ENCODE results near the gene SUN5.
"Not testable (repeated sequence)": the region's sequence is repeated elsewhere in the genome, so short reads cannot be mapped to it uniquely, and the experiment has no call there.

SUN5 gene

DNA sequence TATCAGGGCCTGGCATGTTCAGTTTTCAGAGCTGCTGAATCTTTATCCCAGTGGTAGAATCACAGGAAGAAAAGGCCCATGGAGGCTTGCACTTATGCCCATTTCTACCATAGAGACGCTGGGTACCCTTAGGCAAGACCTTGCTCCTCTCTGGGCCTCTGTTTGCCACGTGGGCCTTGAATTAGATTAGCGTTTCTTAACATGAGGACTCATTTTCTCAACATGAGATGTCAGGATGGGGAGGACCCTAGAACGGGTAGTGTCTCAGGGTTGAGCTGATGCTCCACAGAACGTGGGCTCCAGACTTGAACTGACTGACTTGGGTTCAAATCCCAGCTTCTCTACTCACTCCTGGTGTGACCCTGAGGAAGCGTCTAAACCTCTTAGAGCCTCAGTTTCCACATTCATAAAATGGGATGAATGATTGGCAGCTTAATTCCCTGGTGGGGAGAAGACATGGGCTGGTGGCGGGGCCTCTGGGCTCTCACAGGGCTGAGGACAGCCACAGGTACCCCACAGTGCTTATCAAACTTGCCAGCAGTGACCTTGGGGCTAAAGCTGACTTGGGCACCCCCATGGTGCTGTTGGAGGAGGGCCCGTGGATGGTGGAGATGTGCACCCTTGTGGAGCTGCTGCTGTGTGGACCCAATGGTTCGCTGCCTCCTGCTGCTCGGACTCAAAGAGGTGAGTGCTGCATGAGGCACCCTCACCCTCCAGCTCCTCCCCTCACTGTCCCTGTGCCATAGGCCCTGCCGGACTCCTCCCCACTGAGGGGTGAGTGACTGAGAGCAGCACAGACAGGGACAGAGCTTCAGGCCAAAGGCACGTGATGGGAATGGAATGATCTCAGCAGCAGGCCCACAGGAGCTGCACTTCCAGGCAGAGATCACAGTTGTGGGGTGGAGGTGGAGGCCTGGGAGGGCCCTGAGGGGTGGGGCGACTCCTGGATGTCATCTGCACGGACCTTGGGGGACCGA lies 28.2 kb downstream of the SUN5 start:
- DNase-seq: no peak

DNA sequence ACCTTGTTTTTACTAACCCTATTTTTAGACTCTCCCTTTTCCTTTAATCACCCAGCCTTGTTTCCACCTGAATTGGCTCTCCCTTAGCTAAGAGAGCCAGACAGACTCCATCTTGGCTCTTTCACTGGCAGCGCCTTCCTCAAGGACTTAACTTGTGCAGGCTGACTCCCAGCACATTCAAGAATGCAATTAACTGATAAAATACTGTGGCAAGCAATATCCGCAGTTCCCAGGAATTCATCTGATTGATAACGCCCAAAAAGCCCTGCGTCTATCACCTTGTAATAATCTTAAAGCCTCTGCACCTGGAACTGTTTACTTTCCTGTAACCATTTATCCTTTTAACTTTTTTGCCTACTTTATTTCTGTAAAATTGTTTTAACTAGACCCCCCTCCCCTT lies 29.1 kb downstream of the SUN5 start:
- not testable (repeated sequence) for DNase-seq

DNA sequence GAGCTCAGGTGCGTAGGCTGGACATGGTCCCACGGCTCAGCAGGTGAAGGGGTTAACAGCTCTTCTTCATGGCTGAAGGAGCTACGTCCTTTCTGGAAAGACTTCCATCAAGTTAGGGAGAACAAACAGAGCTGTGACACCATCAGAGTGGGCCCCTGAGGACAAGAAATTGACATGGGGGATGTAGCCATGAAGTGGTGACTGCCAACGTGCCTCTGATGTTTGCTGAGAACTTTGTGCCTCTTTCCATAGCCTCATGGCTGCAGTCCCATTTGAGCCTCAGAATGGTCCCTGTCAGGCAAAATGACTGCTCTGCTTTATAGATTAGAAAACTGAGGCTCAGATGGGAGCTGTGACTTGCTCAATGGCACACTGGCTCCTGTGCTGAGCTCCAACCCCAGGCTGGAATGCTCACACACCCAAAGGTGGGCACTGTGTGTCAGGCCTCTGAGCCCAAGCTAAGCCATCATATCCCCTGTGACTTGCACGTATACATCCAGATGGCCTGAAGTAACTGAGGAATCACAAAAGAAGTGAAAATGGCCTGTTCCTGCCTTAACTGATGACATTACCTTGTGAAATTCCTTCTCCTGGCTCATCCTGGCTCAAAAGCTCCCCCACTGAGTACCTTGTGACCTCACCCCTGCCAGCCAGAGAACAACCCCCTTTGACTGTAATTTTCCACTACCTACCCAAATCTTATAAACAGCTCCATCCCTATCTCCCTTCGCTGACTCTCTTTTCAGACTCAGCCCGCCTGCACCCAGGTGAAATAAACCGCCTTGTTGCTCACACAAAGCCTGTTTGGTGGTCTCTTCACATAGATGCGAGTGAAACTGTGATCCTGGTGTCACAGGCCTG lies 29.8 kb downstream of the SUN5 start:
- not testable (repeated sequence) for DNase-seq

DNA sequence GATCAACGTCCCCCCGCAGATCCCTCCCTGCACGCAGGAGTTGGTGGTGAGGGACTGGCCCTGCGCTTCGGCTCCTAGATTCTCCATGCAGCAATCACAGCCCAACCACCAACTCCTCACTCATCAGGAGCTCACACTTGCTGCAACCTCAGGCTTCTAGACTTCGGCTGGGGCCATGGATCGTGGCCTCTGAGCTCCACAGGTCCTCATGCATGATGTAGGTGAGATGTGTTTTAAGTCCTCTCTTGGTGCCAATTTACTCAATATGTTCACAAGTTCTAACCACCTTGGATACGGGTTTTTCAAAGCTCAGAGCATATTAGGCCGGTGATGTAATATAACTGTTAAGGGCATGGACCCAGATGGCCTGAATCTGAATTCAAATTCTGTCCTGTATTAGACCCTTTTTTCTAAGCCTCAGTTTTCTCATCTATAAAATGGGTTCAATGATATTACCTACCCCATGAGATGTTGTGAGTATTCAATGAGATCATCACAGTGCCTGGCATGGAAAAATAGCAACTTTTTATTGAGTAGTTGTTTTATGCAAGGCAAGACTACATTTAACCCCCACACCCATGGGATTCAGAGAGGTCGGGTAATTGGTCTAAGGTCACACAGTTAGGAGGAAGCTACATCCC lies 31.0 kb downstream of the SUN5 start:
- DNase-seq: no peak

DNA sequence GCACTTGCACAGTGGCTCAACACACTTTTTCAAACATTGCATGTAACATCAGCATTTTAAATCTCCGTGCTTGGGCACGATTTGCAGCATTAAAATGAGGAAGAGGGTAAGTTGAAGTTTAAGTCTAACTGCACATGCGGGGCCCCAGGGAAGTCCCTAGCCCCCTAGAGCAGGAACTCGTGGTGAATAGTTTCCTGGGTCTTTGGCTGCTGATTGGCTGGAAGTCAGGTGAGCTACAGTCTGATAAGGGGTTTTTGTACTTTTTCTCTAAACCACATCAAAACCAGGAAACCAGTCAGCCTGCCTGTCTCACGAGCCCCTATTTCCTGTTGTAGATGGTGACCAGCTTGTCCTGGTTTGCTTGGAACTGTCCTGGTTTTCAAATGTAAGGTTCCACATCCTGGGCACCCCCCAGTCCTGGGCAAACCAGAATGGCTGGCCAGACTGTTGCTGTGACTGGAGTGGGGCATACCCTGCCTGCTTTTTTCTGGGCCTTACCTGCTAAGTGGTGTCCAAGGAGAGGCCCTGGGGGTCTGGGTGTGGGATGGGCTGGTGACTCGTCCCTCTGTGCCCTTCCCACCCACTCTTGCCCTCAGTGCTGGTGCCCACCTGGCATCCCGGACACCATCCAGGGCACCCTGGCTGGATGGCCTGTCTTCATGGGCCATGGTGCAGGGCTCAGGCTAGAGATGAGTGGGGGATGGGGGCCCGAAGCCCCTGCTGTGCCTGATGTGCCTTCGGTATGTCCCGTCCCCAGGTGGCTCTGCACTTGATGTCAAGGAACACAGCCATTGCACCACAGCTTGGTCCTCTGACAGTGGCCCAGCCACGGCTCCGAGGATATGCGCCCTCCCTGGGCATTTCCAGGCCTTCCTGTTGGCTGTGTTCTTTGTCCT lies 31.8 kb downstream of the SUN5 start:
- peak; percentile 36 for DNase-seq

DNA sequence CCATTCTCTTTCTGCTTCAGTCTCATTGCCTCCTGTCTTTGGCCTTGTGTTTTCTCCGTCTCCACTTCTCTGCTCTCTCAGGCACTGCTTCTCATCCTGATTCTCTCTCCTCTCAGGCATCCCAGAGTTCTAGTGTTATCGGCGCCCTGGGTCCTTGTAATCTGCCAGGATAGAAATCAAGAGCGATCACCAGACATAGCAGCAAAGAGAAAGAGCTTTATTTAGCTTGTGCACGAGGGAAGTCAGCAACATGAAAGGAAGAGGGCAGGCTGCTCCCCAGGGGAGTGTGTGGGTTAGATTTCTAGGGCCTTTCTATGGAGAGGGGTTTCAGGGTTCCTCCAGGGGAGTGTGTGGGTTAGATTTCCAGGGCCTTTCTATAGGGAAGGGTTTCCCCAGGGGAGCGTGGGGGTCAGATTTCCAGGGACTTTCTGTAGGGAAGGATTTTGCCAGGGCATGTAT lies 32.5 kb downstream of the SUN5 start:
- DNase-seq: no peak

DNA sequence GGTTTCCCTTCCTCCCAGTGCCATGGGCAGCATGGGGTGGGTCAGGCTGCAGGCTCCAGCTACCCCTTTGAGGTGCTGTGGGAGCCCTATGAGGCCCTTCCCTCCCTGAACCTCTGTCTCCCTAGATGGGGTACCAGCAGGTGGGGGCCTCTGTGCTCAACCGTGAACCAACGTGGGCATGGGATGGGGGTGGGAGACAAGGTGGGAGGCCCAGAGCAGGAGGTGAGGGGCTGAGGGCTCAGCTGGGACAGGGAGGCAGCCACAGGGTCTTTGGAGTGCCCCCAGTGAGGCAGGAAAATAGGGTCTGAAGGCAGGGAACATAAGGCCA lies 33.3 kb downstream of the SUN5 start:
- DNase-seq: no peak

DNA sequence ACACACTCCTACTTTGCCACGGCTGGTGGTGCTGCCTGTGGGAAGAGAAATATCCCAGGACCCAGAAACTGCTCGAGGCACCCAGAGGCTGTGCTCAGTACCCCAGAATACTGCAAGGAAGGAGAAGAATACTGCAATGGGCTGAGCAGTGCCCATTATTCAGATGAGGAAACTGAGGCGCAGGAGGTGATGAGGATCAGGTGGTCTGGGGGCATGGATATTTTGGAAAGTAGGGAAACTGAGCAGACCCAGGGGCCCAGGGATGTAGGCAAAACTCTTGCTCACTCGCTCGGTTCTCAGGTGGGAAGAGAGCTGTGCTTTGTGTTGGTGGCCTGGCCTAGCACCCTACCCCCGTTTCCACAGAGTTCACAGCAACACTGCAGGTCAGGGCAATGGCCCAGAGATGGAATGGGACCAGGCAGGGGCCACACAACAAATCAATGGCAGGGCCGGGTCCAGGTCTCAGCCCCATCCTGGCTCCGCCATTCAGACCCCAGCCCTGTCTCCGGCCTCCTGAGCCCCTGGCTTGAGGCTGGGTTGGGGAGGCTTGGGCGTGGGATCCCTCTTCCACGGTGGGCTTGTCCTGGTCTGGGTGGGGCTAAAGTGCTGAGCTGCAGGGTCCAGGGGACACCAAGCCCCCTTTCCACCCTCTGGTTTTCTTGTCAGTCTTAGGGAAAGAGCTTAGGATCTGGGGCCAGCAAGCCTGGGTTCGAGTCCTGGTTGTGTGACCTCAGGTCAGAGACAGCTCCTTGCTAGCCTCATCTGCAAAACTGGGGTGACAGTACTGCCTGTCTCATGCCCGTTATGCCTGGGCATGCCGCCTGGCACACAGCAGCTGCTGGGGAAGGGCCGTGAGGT lies 33.9 kb downstream of the SUN5 start:
- no peak for DNase-seq

DNA sequence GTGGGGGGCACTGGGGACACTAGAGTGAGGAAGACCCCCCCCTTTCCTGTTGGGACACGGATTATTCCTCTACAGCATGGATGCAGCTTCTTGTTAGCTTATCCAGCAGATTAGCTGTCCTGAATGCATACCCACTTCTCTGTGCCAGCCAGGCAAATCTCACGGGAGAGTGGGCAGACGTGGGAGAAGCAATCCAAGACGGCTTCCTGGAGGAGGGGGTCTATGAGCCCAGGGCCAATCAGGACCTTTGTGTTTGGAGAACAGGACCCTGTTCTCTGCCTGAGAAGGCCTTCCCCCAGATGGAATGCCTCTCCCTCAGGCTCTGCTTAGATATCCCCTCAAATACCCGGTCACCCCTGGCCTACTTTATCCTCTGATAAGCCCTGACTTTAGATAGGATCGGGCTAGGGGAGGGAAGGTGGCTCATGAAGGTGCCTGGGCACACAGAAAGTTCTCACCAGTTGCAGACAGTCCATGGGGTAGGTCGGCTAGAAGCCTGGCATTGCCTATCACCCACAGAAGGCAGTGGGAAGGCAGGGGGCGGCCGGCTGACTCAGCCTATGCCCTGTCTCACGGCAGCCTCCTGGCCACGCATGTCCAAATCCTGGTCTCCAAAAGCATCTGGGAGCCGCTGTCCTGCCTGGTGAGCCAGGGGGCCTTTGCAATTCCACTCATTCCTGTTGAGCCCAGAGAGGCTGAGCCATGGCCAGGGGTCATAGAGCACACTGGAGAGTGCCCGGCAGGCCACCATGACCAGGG lies 34.7 kb downstream of the SUN5 start:
- no peak for DNase-seq

DNA sequence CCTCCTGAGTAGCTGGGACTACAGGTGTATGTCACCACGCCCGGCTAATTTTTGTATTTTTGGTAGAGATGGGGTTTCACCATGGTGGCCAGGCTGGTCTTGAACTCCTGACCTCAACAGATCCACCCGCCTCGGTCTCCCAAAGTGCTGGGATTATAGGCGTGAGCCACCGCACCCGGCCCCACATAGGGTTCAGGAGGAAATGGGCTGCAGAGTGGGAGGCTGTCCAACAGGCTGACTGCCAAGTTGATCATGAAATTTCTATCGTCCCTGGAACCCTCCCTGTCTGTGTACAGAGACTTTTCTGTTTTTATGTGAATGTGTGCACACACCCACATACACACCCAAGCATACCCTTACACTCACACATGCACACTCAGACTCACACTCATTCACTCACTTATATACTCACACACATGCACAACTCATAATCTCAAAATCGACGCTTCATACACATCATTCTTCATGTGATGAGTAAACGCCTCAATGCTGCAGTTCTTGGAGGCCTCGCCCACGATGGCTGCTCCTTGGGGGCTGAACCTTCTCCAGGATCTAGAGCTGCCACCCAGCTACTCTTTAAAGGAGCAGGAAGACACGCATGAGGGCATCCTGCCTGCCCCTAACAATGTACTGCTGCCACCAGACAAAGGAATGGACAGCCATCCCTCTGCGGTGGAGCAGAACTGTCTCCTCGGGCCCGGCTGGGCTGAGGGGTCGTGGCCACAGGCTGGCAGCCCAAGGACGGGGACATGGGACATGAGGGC lies 35.6 kb downstream of the SUN5 start:
- DNase-seq: no peak

DNA sequence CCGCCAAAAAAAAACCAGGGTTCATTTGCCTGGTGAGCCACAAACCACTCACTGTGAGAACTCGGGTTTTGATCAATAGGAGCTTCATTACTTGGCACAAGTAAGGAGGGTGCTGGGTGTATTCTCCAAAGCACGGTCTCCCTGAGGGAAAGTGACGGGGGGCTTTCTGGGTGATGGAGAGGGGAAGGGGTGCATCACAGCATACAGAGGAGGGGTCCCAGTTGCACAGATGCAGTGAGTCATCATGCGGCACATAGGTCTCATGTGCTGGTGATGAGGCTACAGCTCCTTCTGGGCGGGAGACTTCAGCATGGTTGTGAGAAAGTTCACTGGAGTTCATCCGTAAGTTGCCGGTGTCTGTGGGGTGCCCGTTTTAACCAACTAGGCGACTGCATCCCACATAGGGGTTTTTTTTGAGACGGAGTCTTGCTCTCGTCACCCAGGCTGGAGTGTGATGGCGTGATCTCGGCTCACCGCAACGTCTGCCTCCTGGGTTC lies 36.2 kb downstream of the SUN5 start:
- DNase-seq: no peak

DNA sequence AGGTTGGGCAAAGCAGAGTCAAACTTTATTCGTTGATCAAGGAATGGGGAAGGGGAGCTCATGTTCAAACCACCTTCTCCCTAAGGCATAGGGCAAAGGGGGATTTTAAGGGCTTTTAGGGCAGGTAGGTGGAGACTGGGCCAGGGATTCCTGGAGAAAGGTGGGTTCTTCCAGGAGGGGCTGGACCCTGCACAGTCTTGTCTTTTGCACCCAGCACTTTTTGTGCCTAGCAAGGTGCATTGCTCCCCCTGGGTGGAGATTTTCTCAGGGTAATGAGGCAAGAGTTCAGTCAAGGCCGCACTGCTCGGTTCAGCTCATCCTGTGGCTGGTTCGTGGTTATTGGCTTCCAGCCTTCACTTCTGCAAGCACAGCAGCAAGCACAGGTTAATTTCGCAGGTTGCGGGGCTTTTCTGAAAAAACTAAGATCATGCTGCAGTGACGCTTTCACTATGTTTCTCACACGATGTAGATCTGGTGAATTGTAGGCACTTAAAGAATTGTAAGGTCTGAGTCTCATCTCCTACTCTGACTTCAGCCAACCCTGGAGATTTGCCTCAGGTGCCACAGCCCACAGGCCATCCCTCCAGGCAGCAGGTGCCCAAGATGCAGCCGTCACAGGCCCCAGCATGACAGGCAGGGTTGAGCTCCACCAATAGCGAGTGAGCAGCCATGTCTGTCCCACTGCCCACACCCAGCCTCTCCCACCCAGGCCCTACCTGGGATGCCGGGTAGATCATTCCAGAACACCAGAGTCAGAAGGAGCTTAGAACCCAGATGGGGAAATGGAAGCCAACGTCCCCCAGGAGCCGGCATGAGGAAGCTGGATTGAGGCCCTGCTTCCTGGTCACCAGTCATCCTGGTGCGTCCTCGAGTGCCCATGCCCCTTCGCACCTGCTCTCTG lies 37.1 kb downstream of the SUN5 start:
- no peak for DNase-seq

DNA sequence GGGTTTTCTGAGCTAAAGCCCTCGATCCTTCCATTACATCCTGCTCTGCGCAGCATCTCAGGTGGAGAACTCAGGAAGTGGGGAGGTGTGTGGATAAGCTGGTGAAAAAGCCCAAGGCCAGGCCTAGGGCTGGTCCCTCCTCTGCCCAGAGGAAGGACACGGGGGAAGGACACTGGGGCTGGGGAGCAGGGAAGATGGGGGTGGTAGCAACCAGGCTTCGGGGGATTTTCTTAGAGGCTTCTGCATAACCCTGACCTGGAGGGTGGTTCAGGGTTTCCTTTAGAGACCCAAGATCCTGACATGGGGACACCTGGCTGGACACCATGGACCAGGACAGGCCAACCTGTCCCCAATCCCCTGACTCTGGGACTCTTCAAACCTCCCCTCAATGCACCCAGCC lies 37.9 kb downstream of the SUN5 start:
- DNase-seq: no peak

DNA sequence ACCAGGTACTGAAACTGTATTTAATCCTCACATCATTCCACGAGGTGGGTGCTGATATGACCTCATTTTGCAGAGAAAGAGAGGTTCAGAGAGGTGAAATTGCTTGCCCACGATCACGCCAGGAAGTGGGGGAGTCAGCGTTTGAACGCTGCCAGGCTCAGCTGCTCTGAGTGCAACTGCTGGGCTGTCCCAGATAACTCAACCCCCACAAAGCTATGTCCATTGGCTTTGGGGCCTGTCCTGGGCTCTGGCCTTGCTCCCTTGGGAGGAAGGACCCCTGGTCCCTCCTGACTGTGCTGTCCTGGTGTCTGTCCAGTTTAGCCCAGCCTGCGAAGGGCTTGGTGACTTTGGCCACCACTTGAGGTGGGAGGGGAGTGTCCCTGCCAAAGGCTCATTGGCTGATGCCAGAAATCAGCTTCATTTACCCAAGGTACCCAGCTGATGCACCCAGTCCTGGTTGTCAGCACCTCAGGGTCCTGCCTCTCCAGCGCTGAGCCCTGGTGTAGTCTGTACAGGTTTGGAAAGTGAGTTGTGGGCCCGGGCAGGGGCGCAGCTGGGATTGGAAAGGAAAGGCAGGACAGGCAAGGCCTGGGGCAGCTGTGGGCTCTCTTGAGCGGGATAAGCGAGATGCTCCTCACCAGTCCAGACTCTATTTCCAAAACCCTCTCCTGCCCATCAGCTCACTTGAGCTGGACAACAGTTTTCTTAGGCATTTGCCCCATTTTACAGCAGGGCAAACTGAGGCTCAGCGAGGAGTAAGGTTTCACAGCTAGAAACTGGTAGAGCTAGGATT lies 38.5 kb downstream of the SUN5 start:
- DNase-seq: no peak

DNA sequence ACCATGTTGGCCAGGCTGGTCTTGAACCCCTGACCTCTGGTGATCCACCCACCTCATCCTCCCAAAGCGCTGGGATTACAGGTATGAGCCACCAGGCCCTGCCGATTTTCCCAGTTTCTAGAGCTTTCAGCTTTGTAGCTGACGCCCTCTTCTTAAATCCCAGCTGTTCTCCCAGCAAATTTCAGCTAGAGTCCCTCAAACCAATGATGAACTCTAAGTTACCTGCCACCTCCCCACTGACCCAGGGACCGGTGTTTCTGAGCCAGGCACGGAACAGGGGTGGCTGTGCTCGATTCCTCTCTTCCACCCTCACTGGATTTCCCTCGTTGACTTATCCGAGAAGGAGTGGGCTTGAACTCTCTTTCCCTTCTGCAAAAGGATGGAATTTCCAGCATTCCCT lies 39.1 kb downstream of the SUN5 start:
- no peak for DNase-seq

DNA sequence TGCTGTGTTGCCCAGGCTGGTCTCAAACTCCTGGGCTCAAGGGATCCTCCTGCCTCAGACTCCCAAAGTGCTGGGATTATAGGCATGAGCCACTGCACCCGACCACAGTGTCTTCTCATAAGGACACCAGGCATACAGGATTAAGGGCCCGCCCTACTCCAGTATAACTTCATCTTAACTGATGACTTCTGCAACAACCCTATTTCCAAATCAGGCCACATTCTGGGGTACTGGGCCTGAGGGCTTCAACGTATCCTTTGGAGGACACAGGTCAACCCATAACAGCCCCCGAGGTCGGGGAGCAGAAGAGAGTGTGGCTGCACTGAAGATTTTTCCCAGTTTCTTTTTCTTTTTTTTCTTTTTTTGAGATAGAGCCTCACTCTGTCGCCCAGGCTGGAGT lies 39.7 kb downstream of the SUN5 start:
- DNase-seq: no peak

DNA sequence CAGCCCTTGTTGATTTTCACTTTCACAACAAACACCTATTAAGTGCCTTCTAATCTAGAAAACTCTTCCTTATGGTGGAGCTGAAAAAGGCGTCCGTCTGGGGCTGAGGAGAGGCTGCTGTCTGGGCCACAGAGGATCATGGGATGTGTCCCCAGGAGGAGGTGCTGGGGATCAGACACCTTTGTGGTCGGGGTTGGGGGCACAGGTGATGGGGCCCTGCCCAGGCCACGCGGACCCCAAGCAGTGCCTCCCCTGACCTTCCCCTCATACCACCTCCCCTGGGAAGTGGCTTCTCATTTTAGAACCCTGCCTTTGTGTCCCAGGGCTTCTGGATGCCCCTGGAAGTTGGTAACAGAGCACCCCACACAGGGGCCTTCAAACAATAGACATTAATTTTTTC lies 41.1 kb downstream of the SUN5 start:
- no peak for DNase-seq

DNA sequence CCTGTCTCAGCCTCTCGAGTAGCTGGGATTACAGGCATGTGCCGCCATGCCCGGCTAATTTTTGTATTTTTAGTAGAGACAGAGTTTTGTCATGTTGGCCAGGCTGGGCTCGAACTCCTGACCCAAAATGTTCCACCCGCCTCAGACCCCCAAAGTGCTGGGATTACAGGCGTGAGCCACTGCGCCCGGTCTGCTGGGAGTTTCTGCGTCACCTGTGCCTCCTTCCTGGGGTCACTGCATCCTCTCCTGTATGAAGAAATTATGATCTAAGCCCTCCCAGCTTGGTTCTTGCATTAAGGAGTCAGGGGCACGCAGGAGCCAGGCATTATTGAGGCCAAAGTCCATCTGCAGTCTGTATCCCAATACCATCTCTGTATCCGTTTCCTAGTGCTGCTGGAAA lies 41.6 kb downstream of the SUN5 start:
- not testable (repeated sequence) for DNase-seq

Data from inflammatory macrophage treated with lipopolysaccharide for 4 hours (primary cell).